Activated CD8-positive, alpha-beta T cell treated with anti-CD3 and anti-CD28 coated beads, Interleukin-2, amount 10 ng/mL, durations not matched to agents 7 days and 5 days (primary cell): ENCODE measurements around the gene PPARD. TPM values are rescaled to one million over a fixed set of nuclear protein-coding genes. Genes with fewer than 3 reads are reported as not detected.
A peak's percentile ranks its signal among the peaks of the same experiment; 100 is the strongest.

ENCODE experiments used
- ATAC-seq: fragments of 150-1000 bp; cut with Tn5 transposase; one replicate; pipeline ENCODE4 v1.10.0; 2021; ENCODE audit warnings: moderate library complexity
- CTCF ChIA-PET: fragments of 350-600 bp; sonication (Branson Sonifier 250); formaldehyde crosslinking; loops from one replicate; lab custom pipeline; 2021; ENCODE audit warnings: antibody characterized with exemption; lab: Charles Lee
- POLR2A ChIA-PET: fragments of 350-600 bp; sonication (Branson Sonifier 250); formaldehyde crosslinking; loops from one replicate; lab custom pipeline; 2021; ENCODE audit warnings: antibody characterized with exemption; lab: Charles Lee
- DNase-seq: peaks from one replicate; pipeline ENCODE4 v3.0.0-alpha.2; 2020
- H3K27ac Mint-ChIP-seq: one replicate; pipeline ENCODE4 v1.8.0; 2021; ENCODE audit warnings: mild to moderate bottlenecking, mixed read lengths
- H3K27me3 Mint-ChIP-seq: one replicate; pipeline ENCODE4 v1.8.0; 2021; ENCODE audit warnings: low read depth, mixed read lengths
- H3K36me3 Mint-ChIP-seq: one replicate; pipeline ENCODE4 v1.8.0; 2021; ENCODE audit warnings: low read depth, mixed read lengths
- H3K4me1 Mint-ChIP-seq: one replicate; pipeline ENCODE4 v1.8.0; 2021; ENCODE audit warnings: low read depth, mixed read lengths
- H3K4me3 Mint-ChIP-seq: one replicate; pipeline ENCODE4 v1.8.0; 2021; ENCODE audit warnings: mild to moderate bottlenecking, mixed read lengths
- H3K9me3 Mint-ChIP-seq: one replicate; pipeline ENCODE4 v1.8.0; 2022; ENCODE audit warnings: mixed read lengths; ENCODE audit not compliant: insufficient read depth
- microRNA-seq: library from miRNA; unstranded; fragments of <30 nt; microRNA quantifications from one replicate; pipeline ENCODE4 v1.2.0, GENCODE V29; 2022
- total RNA-seq, 2 experiments: library from RNA; stranded (reverse); gene quantifications; one replicate each; pipeline ENCODE4 v1.2.3, GENCODE V29; 2021

The PPARD gene
- total RNA-seq, 2 experiments from 2014 or later: 36.3 to 36.7 TPM

GRCh38 chr6:35474131-35474941, 132.0 kb downstream of the PPARD start:
- no peaks in the 10 kb centered on the region for H3K9me3 Mint-ChIP-seq

DNA sequence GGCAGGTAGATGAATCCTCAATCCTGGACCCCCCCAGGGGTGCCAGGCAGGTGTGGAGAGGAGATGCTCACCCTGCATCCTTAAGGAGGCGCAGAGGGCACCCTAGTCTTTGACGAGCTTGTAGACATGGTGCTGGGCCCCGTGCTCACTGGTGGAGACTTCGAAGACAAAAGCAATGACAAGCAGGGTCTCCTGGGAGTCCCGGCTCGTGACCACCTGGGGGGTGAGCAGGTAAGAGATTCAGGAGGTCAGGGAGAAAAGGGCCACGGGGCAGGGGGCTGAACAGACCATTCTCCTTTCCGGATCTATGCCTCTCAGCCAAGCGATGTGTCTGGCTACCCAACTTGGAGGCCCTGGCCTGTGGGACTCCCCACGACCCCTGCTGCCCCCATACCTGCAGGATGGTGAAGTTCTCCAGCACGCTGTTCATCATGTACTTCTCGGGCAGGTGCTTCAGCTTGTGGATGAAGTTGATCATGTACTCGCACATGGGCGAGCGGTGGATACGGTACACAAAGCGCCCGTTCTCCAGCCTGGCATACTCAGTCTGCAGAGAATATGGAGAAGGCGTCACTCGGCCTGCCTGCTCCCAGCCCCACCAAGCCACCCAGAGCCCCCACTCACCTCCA, 132.7 kb downstream of the PPARD start:
- no peak for DNase-seq
- ChIA-PET POLR2A (no interaction called here), CTCF (no interaction called here)
- ATAC-seq: peak; percentile 17
- H3K4me3 Mint-ChIP-seq: no peak overlapping the region
- no peak overlapping the region for H3K27ac Mint-ChIP-seq
- no peaks in the 10 kb centered on the region for H3K9me3 Mint-ChIP-seq
- H3K36me3 Mint-ChIP-seq: peaks cover 38% of the 10 kb centered on the region
- H3K27me3 Mint-ChIP-seq: no peaks in the 10 kb centered on the region
- H3K4me1 Mint-ChIP-seq: peaks cover 28% of the 10 kb centered on the region

More at GRCh38 chr6:35474131-35474941, 132.0 kb downstream of the PPARD start:
- peaks cover 33% of the 10 kb centered on the region for H3K4me1 Mint-ChIP-seq
- ChIA-PET CTCF (interaction anchor here (1.3 to 1.5 kb wide), 2 partner anchors 78 to 262 kb away, joined by 3 to 4 read pairs; partner anchors contain the start of gene ARMC12), POLR2A (interaction anchor here (1.0 to 2.8 kb wide), 2 partner anchors 7 to 23 kb away, joined by 4 to 10 read pairs; no protein-coding TSS in a partner anchor)
- ATAC-seq (peak; percentile 16), DNase-seq (no peak)
- H3K27me3 Mint-ChIP-seq: no peaks in the 10 kb centered on the region
- peaks cover 45% of the 10 kb centered on the region for H3K36me3 Mint-ChIP-seq
- H3K27ac Mint-ChIP-seq: no peak overlapping the region
- no peak overlapping the region for H3K4me3 Mint-ChIP-seq

DNA sequence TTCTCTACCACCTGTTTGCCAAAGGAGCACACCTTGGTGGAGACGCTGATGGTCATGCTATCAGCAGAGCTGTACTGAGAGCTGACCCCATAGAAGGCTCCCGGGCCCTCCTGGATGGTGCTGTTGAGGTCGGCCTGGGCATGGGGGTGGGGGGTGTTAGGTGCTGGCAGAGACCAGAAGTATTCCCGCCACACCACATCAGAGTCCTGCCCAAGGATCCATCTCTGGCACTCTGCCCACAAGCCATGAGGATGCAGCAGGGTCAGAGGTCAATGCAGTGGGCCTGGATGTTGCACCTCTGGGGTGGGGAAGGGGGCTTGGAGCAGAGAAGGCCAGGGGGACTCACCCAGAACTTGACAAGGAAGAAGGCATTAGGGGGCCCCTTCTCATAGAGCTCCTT, 133.2 kb downstream of the PPARD start:
- Mint-ChIP-seq H3K36me3 (peaks cover 33% of the 10 kb centered on the region), H3K4me1 (peaks cover 23% of the 10 kb centered on the region), H3K4me3 (no peak overlapping the region), H3K27ac (no peak overlapping the region), H3K9me3 (no peaks in the 10 kb centered on the region), H3K27me3 (no peaks in the 10 kb centered on the region)
- CTCF ChIA-PET: no interaction called here
- POLR2A ChIA-PET: no interaction called here
- DNase-seq (no peak), ATAC-seq (no peak)

GRCh38 chr6:35476004-35476403, 133.6 kb downstream of the PPARD start:
- Mint-ChIP-seq H3K4me3 (no peak overlapping the region), H3K27ac (no peak overlapping the region), H3K9me3 (no peaks in the 10 kb centered on the region), H3K36me3 (peaks cover 28% of the 10 kb centered on the region), H3K27me3 (no peaks in the 10 kb centered on the region), H3K4me1 (peaks cover 19% of the 10 kb centered on the region)
- ChIA-PET POLR2A (interaction anchor here (1.1 kb wide), 1 partner anchor 8 kb away, joined by 5 read pairs; the partner anchor contains the start of gene RPL10A), CTCF (no interaction called here)
- no peak for DNase-seq
- ATAC-seq: no peak

GRCh38 chr6:35477028-35477427, 134.7 kb downstream of the PPARD start:
- Mint-ChIP-seq H3K9me3 (no peaks in the 10 kb centered on the region), H3K36me3 (peaks cover 19% of the 10 kb centered on the region), H3K27me3 (no peaks in the 10 kb centered on the region), H3K27ac (no peak overlapping the region), H3K4me3 (no peak overlapping the region), H3K4me1 (peaks cover 9% of the 10 kb centered on the region)
- DNase-seq (no peak), ATAC-seq (no peak)
- ChIA-PET CTCF (interaction anchor here (0.9 to 1.1 kb wide), 3 partner anchors 9 to 260 kb away, joined by 3 to 4 read pairs (median 4); partner anchors contain the start of genes ARMC12 and RPL10A), POLR2A (interaction anchor here (1.1 kb wide), 1 partner anchor 9 kb away, joined by 5 read pairs; the partner anchor contains the start of gene RPL10A)

Small RNA genes within 50 kb of the gene (microRNA-seq; reads per million reads assigned to microRNA genes)
- gene MIR7111: not detected

Other genes with a start within 250 kb of the PPARD start
- gene TCP11, start 201.2 kb upstream of the PPARD start, total RNA-seq: not detected
- under 1 TPM in 1 of 2 experiments, not detected in 1; 0.03 TPM for gene SCUBE3, start 128.6 kb upstream of the PPARD start, total RNA-seq
- gene ZNF76, start 82.8 kb upstream of the PPARD start, total RNA-seq: 10 to 100 TPM; 39.4 to 41.6 TPM
- gene DEF6, start 44.7 kb upstream of the PPARD start, total RNA-seq: 100 to 1,000 TPM; 191 to 195 TPM
- 10 to 100 TPM; 20.4 to 21.9 TPM for gene FANCE, start 109.8 kb downstream of the PPARD start, total RNA-seq
- 1,000 to 10,000 TPM; 1,398 to 1,443 TPM for gene RPL10A, start 125.8 kb downstream of the PPARD start, total RNA-seq
- gene TEAD3, start 154.5 kb downstream of the PPARD start, total RNA-seq: under 1 TPM; 0.18 to 0.21 TPM
- gene TULP1, start 170.3 kb downstream of the PPARD start, total RNA-seq: not detected